ENCODE measurements around the gene ANXA5. TPM values are rescaled to one million over a fixed set of nuclear protein-coding genes. Genes with fewer than 3 reads are reported as not detected.

The ANXA5 gene
- polyA plus RNA-seq, 1 of the 3 experiments (the other 2 are of a cell fraction), result 379 TPM

DNA sequence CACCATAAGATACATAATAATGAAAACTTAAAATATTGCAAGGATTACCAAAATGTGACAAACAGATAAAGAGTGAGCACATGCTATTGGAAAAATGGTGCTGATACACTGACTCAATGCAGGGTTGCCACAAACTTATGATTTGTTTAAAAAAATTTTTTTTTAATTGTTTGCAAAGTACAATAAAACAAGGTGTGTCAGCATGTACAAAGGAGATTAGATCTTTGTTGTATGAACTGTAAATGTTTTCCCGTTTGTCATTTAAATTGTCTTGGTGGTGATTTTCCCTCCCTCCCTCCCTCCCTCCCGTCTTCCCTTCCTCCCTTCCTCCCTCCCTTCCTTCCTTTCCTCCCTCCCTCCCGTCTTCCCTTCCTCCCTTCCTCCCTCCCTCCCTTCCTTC lies 31.4 kb downstream of the ANXA5 start:
- TF ChIP-seq, protein P1, sequence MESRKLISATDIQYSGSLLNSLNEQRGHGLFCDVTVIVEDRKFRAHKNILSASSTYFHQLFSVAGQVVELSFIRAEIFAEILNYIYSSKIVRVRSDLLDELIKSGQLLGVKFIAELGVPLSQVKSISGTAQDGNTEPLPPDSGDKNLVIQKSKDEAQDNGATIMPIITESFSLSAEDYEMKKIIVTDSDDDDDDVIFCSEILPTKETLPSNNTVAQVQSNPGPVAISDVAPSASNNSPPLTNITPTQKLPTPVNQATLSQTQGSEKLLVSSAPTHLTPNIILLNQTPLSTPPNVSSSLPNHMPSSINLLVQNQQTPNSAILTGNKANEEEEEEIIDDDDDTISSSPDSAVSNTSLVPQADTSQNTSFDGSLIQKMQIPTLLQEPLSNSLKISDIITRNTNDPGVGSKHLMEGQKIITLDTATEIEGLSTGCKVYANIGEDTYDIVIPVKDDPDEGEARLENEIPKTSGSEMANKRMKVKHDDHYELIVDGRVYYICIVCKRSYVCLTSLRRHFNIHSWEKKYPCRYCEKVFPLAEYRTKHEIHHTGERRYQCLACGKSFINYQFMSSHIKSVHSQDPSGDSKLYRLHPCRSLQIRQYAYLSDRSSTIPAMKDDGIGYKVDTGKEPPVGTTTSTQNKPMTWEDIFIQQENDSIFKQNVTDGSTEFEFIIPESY (IDR thresholded peaks at IDR 0.05; ENCODE audit: borderline replicate concordance, low read depth), result no peak
- TF ChIP-seq YY1 (IDR thresholded peaks at IDR 0.05; ENCODE audit: low read depth), result no peak
- TF ChIP-seq FOXM1 (IDR thresholded peaks at IDR 0.05; ENCODE audit: low read depth), result no peak
- peaks cover 7 to 27% of the 10 kb centered on the region in 2 experiments for H3K4me1 ChIP-seq (ENCODE audit: control insufficient read depth in 1 of 2, insufficient read depth in 2 of 2, low read depth in 1 of 2, low read length in 1 of 2)
- H3K4me2 ChIP-seq, result no peak overlapping the region
- ChIA-PET CTCF (interaction anchor here (1.0 to 1.3 kb wide), 4 partner anchors 9 to 31 kb away, joined by 3 read pairs; no protein-coding TSS in a partner anchor), POLR2A (interaction anchor here (0.7 kb wide), 1 partner anchor 10 kb away, joined by 4 read pairs; no protein-coding TSS in a partner anchor)
- 93% methylated on average over 3 of the region's 3 CpGs for WGBS (ENCODE audit: low lambda C conversion rate)
- H4K20me1 ChIP-seq (ENCODE audit: insufficient read depth), result peaks cover 13% of the 10 kb centered on the region
- no peak for DNase-seq
- peaks cover 33 to 58% of the 10 kb centered on the region in 2 experiments for H3K36me3 ChIP-seq (replicated peaks in 1 of 2; ENCODE audit: control insufficient read depth in 1 of 2, insufficient read depth in 2 of 2, low read length in 1 of 2)
- no peak overlapping the region for H3K9ac ChIP-seq
- no peak overlapping the region for H3K27ac ChIP-seq (ENCODE audit: low read depth in 2 of 2, low read length in 1 of 2)
- H3K4me3 ChIP-seq (ENCODE audit: low read depth in 2 of 2, low read length in 1 of 2), result no peak overlapping the region
- no peak overlapping the region for H2AFZ ChIP-seq (ENCODE audit: low read depth)
- H3F3A ChIP-seq (replicated peaks; ENCODE audit: insufficient read depth), result peaks cover 45% of the 10 kb centered on the region
- no peaks in the 10 kb centered on the region for H3K9me2 ChIP-seq
- no peaks in the 10 kb centered on the region for H3K9me3 ChIP-seq
- H3K27me3 ChIP-seq (ENCODE audit: insufficient read depth), result no peaks in the 10 kb centered on the region
- no peaks in the 10 kb centered on the region for H3K79me2 ChIP-seq (ENCODE audit: insufficient read depth)

DNA sequence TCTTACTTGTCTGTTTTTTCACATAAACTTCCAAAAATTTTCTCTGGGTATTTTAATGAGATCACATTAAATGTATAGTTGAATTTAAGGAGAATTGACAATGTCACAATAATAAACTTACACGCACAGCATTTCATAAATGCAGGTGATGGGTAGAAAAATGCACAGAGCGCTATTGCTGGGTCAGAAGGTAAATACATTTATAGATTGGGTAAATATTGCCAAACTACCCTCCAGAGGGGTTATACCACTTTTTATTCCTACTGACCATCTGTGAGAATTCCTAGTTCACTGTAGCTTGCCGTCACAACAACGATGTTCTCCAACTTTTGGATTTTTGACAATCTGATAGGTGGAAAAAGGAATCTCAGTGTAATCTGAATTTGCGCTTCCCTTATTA lies 34.6 kb downstream of the ANXA5 start:
- Histone ChIP-seq H2AFZ (ENCODE audit: low read depth) (no peak overlapping the region), H3K9me2 (no peaks in the 10 kb centered on the region), H3K4me2 (no peak overlapping the region), H3K4me1 (ENCODE audit: control insufficient read depth in 1 of 2, insufficient read depth in 2 of 2, low read depth in 1 of 2, low read length in 1 of 2) (no peaks in the 10 kb centered on the region; a peak in 1 of 4 replicates), H3K9ac (no peak overlapping the region), H3K9me3 (no peaks in the 10 kb centered on the region), H3K27me3 (ENCODE audit: insufficient read depth) (no peaks in the 10 kb centered on the region), H3K27ac (ENCODE audit: low read depth in 2 of 2, low read length in 1 of 2) (no peak overlapping the region), H3K36me3 (replicated peaks in 1 of 2; ENCODE audit: control insufficient read depth in 1 of 2, insufficient read depth in 2 of 2, low read length in 1 of 2) (peaks cover 13 to 37% of the 10 kb centered on the region in 2 experiments), H3K79me2 (ENCODE audit: insufficient read depth) (no peaks in the 10 kb centered on the region), H3F3A (replicated peaks; ENCODE audit: insufficient read depth) (peaks cover 18% of the 10 kb centered on the region), H3K4me3 (ENCODE audit: low read depth in 2 of 2, low read length in 1 of 2) (no peak overlapping the region), H4K20me1 (ENCODE audit: insufficient read depth) (no peaks in the 10 kb centered on the region)
- DNase-seq, result no peak
- ChIA-PET CTCF (interaction anchor here (1.5 kb wide), 1 partner anchor 292 kb away, joined by 4 read pairs; no protein-coding TSS in a partner anchor), POLR2A (no interaction called here)
- 94% methylated on average over 5 of the region's 5 CpGs for WGBS (ENCODE audit: low lambda C conversion rate)
- TF ChIP-seq SIN3A (IDR thresholded peaks at IDR 0.05; ENCODE audit: borderline replicate concordance, low read depth, low read length) (no peak), RFX5 (IDR thresholded peaks at IDR 0.05; ENCODE audit: low read length) (no peak), TCF12 (IDR thresholded peaks at IDR 0.05) (no peak), TEAD4 (IDR thresholded peaks at IDR 0.05; ENCODE audit: borderline replicate concordance, insufficient read depth) (no peak), GABPA (IDR thresholded peaks at IDR 0.05; ENCODE audit: low read depth) (no peak), EP300 (IDR thresholded peaks at IDR 0.05; ENCODE audit: borderline replicate concordance in 1 of 2, low read depth in 1 of 2, low read length in 1 of 2) (no peak), SMC3 (IDR thresholded peaks at IDR 0.05; ENCODE audit: low read depth, low read length) (no peak), JUND (IDR thresholded peaks at IDR 0.05) (no peak), FOXM1 (IDR thresholded peaks at IDR 0.05; ENCODE audit: low read depth) (no peak), ELF1 (IDR thresholded peaks at IDR 0.05) (no peak), NRF1 (IDR thresholded peaks at IDR 0.05; ENCODE audit: low read depth, low read length) (no peak), GATA2 (CRISPR knock-in tag; IDR thresholded peaks at IDR 0.05) (no peak), CHD2 (IDR thresholded peaks at IDR 0.05; ENCODE audit: low read length, partially characterized antibody) (no peak), YY1 (IDR thresholded peaks at IDR 0.05; ENCODE audit: low read depth) (no peak), RCOR1 (IDR thresholded peaks at IDR 0.05; ENCODE audit: low read length) (no peak), FOSL2 (IDR thresholded peaks at IDR 0.05; ENCODE audit: borderline replicate concordance, low read depth) (no peak)
- TF ChIP-seq, protein P2, sequence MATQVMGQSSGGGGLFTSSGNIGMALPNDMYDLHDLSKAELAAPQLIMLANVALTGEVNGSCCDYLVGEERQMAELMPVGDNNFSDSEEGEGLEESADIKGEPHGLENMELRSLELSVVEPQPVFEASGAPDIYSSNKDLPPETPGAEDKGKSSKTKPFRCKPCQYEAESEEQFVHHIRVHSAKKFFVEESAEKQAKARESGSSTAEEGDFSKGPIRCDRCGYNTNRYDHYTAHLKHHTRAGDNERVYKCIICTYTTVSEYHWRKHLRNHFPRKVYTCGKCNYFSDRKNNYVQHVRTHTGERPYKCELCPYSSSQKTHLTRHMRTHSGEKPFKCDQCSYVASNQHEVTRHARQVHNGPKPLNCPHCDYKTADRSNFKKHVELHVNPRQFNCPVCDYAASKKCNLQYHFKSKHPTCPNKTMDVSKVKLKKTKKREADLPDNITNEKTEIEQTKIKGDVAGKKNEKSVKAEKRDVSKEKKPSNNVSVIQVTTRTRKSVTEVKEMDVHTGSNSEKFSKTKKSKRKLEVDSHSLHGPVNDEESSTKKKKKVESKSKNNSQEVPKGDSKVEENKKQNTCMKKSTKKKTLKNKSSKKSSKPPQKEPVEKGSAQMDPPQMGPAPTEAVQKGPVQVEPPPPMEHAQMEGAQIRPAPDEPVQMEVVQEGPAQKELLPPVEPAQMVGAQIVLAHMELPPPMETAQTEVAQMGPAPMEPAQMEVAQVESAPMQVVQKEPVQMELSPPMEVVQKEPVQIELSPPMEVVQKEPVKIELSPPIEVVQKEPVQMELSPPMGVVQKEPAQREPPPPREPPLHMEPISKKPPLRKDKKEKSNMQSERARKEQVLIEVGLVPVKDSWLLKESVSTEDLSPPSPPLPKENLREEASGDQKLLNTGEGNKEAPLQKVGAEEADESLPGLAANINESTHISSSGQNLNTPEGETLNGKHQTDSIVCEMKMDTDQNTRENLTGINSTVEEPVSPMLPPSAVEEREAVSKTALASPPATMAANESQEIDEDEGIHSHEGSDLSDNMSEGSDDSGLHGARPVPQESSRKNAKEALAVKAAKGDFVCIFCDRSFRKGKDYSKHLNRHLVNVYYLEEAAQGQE (IDR thresholded peaks at IDR 0.05; ENCODE audit: low read depth, low read length), result no peak
- TF ChIP-seq, protein P1 (IDR thresholded peaks at IDR 0.05; ENCODE audit: borderline replicate concordance, low read depth), result no peak
- TF ChIP-seq, protein P3, sequence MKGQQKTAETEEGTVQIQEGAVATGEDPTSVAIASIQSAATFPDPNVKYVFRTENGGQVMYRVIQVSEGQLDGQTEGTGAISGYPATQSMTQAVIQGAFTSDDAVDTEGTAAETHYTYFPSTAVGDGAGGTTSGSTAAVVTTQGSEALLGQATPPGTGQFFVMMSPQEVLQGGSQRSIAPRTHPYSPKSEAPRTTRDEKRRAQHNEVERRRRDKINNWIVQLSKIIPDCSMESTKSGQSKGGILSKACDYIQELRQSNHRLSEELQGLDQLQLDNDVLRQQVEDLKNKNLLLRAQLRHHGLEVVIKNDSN (IDR thresholded peaks at IDR 0.05; ENCODE audit: borderline replicate concordance, low read depth), result no peak
